Measurements from ENCODE around the gene DNM3. TPM values are rescaled to one million over a fixed set of nuclear protein-coding genes. Genes with fewer than 3 reads are reported as not detected.

The DNM3 gene
- polyA plus RNA-seq, 3 donors = 0.15 TPM; not detected in 2

DNA sequence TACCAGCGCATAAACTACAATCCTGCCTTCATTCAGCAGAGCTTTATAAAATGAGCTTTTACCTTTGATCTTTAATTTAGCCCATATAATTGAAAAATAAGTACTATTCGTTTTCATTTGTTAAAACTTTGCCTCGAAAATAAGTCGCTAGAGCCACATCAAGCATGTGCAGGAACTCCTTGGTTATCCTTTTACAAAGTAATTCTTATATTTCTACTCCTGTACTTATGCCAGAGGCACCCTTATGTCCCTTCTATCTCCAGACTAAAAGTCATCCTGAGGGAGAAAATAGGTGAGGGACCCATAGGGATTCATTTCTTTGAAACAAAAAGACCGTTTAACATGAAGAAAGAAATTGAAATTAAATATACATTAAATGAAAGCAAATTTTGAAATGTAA lies 301.0 kb downstream of the DNM3 start:
- Histone ChIP-seq H2AFZ (ENCODE audit: insufficient read depth, low read depth, low read length, poor library complexity, severe bottlenecking) (no peak overlapping the region), H3K4me3 (replicated peaks in 1 of 3; ENCODE audit: low read depth in 2 of 3, low read length in 3 of 3) (no peak overlapping the region), H3K27me3 (ENCODE audit: control insufficient read depth in 2 of 2, insufficient read depth in 2 of 2, low read length in 2 of 2) (no peaks in the 10 kb centered on the region), H3K4me2 (replicated peaks; ENCODE audit: extremely low read depth, low read length, poor library complexity, severe bottlenecking) (no peak overlapping the region), H4K20me1 (ENCODE audit: insufficient read depth, low read length) (no peaks in the 10 kb centered on the region), H3K27ac (ENCODE audit: low read depth in 1 of 2, low read length in 2 of 2) (no peak overlapping the region), H3K9me3 (replicated peaks in 1 of 2; ENCODE audit: control insufficient read depth in 1 of 2, insufficient read depth in 1 of 2, low read length in 2 of 2) (no peaks in the 10 kb centered on the region), H3K9ac (ENCODE audit: insufficient read depth, low read length, poor library complexity, severe bottlenecking) (no peak overlapping the region), H3K4me1 (ENCODE audit: control insufficient read depth in 1 of 2, insufficient read depth in 2 of 2, low read length in 2 of 2) (no peaks in the 10 kb centered on the region), H3K36me3 (replicated peaks in 1 of 2; ENCODE audit: control insufficient read depth in 1 of 2, insufficient read depth in 2 of 2, low read length in 2 of 2) (no peaks in the 10 kb centered on the region), H3K79me2 (ENCODE audit: insufficient read depth, low read length) (no peaks in the 10 kb centered on the region)
- Mint-ChIP-seq H3K36me3 (no peaks in the 10 kb centered on the region), H3K9me3 (no peaks in the 10 kb centered on the region), H3K27ac (no peak overlapping the region), H3K27me3 (ENCODE audit: low read depth in 3 of 3) (no peaks in the 10 kb centered on the region), H3K4me3 (no peak overlapping the region), H3K4me1 (no peaks in the 10 kb centered on the region)
- intact Hi-C loops (cut with micrococcal nuclease) = no loop called here
- no peak for DNase-seq
- 100% methylated on average over 1 of the region's 5 CpGs for WGBS (ENCODE audit: insufficient coverage)
- TF ChIP-seq, protein P1, sequence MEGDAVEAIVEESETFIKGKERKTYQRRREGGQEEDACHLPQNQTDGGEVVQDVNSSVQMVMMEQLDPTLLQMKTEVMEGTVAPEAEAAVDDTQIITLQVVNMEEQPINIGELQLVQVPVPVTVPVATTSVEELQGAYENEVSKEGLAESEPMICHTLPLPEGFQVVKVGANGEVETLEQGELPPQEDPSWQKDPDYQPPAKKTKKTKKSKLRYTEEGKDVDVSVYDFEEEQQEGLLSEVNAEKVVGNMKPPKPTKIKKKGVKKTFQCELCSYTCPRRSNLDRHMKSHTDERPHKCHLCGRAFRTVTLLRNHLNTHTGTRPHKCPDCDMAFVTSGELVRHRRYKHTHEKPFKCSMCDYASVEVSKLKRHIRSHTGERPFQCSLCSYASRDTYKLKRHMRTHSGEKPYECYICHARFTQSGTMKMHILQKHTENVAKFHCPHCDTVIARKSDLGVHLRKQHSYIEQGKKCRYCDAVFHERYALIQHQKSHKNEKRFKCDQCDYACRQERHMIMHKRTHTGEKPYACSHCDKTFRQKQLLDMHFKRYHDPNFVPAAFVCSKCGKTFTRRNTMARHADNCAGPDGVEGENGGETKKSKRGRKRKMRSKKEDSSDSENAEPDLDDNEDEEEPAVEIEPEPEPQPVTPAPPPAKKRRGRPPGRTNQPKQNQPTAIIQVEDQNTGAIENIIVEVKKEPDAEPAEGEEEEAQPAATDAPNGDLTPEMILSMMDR (IDR thresholded peaks at IDR 0.05) = no peak

DNA sequence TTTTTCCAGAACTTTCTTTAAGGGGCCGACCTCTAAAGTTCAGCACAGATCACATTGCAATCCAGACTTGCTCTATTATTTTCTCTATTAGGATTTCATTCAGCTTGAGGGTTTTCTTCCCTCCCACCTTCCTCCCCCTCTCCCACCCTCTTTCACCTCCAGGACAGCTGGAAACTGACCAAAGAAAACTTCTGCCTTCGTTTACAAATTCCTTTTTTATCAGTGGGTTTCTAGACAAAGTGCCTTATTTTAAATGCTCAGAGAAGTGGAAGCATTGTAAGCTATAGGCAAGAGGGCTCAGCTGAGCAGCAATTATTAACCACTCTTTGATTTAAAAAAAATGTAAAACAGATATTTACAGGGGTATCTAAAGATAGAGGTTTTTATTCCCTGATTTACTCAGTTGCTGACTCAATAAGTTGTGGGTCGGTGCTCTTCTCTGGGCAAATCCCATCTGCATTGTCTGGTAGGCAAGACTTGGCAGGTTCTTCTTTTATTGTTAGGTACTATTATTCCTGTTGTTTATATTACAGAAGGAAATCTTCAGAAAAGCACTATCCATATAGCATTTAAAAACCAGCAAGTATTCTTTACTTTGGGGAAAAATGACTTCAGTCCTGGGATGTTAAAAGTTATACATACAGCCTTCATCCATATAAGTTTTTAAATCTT lies 302.2 kb downstream of the DNM3 start:
- no peak for DNase-seq
- TF ChIP-seq, protein P1 (IDR thresholded peaks at IDR 0.05) = no peak
- H3K36me3 Mint-ChIP-seq = no peaks in the 10 kb centered on the region
- no peak overlapping the region for H3K9ac ChIP-seq (ENCODE audit: insufficient read depth, low read length, poor library complexity, severe bottlenecking)
- no peaks in the 10 kb centered on the region for H3K27me3 ChIP-seq (ENCODE audit: control insufficient read depth in 2 of 2, insufficient read depth in 2 of 2, low read length in 2 of 2)
- intact Hi-C loops (cut with micrococcal nuclease) = no loop called here
- no peaks in the 10 kb centered on the region for H3K27me3 Mint-ChIP-seq (ENCODE audit: low read depth in 3 of 3)
- no peaks in the 10 kb centered on the region for H3K4me1 ChIP-seq (ENCODE audit: control insufficient read depth in 1 of 2, insufficient read depth in 2 of 2, low read length in 2 of 2)
- no peaks in the 10 kb centered on the region for H3K36me3 ChIP-seq (replicated peaks in 1 of 2; ENCODE audit: control insufficient read depth in 1 of 2, insufficient read depth in 2 of 2, low read length in 2 of 2)
- no peaks in the 10 kb centered on the region for H3K79me2 ChIP-seq (ENCODE audit: insufficient read depth, low read length)
- WGBS (ENCODE audit: insufficient coverage) = no CpG with 5 or more reads among the region's 3 CpGs
- no peaks in the 10 kb centered on the region for H3K4me1 Mint-ChIP-seq
- H3K4me2 ChIP-seq (replicated peaks; ENCODE audit: extremely low read depth, low read length, poor library complexity, severe bottlenecking) = no peak overlapping the region
- H3K27ac Mint-ChIP-seq = no peak overlapping the region
- no peaks in the 10 kb centered on the region for H3K9me3 Mint-ChIP-seq
- H3K9me3 ChIP-seq (replicated peaks in 1 of 2; ENCODE audit: control insufficient read depth in 1 of 2, insufficient read depth in 1 of 2, low read length in 2 of 2) = no peaks in the 10 kb centered on the region
- H3K4me3 ChIP-seq (replicated peaks in 1 of 3; ENCODE audit: low read depth in 2 of 3, low read length in 3 of 3) = no peak overlapping the region
- H3K4me3 Mint-ChIP-seq = no peak overlapping the region
- H4K20me1 ChIP-seq (ENCODE audit: insufficient read depth, low read length) = no peaks in the 10 kb centered on the region
- H2AFZ ChIP-seq (ENCODE audit: insufficient read depth, low read depth, low read length, poor library complexity, severe bottlenecking) = no peak overlapping the region
- no peak overlapping the region for H3K27ac ChIP-seq (ENCODE audit: low read depth in 1 of 2, low read length in 2 of 2)
